ENCODE data around the gene SULT1B1.

SULT1B1 gene

GRCh38 chr4:69748173-69748572 is 12.2 kb downstream of the SULT1B1 start:
- peak in 2 of 3 donors; percentile 24 to 27 for DNase-seq

GRCh38 chr4:69744157-69744478 is 16.3 kb downstream of the SULT1B1 start:
- no peak for DNase-seq

GRCh38 chr4:69743476-69744156 is 16.8 kb downstream of the SULT1B1 start:
- no peak for DNase-seq

GRCh38 chr4:69742596-69742995 is 17.8 kb downstream of the SULT1B1 start:
- DNase-seq: no peak

- no peak for DNase-seq
Measured at GRCh38 chr4:69738872-69739271, 21.5 kb downstream of the SULT1B1 start.

GRCh38 chr4:69735119-69735518 is 25.3 kb downstream of the SULT1B1 start:
- no peak for DNase-seq

GRCh38 chr4:69731847-69732246 is 28.6 kb downstream of the SULT1B1 start:
- DNase-seq: no peak

GRCh38 chr4:69731241-69731640 is 29.2 kb downstream of the SULT1B1 start:
- DNase-seq: no peak

GRCh38 chr4:69730002-69730401 is 30.4 kb downstream of the SULT1B1 start:
- no peak for DNase-seq

- no peak for DNase-seq
Measured at GRCh38 chr4:69727926-69728325, 32.5 kb downstream of the SULT1B1 start.

GRCh38 chr4:69727426-69727825 is 33.0 kb downstream of the SULT1B1 start:
- no peak for DNase-seq

GRCh38 chr4:69726971-69727370 is 33.4 kb downstream of the SULT1B1 start:
- DNase-seq: no peak

- peak; percentile 22 to 74 (median 64) for DNase-seq
Measured at GRCh38 chr4:69718396-69719271, 41.8 kb downstream of the SULT1B1 start.

- DNase-seq: no peak
Measured at GRCh38 chr4:69717778-69718177, 42.6 kb downstream of the SULT1B1 start.

- DNase-seq: no peak
Measured at GRCh38 chr4:69716654-69717053, 43.8 kb downstream of the SULT1B1 start.

- no peak for DNase-seq
Measured at GRCh38 chr4:69714086-69714485, 46.3 kb downstream of the SULT1B1 start.

GRCh38 chr4:69713593-69713992 is 46.8 kb downstream of the SULT1B1 start:
- peak; percentile 63 to 83 (median 83) for DNase-seq

GRCh38 chr4:69710580-69710979 is 49.8 kb downstream of the SULT1B1 start:
- no peak for DNase-seq

GRCh38 chr4:69708211-69708610 is 52.2 kb downstream of the SULT1B1 start:
- DNase-seq: no peak

GRCh38 chr4:69707807-69708206 is 52.6 kb downstream of the SULT1B1 start:
- no peak for DNase-seq

GRCh38 chr4:69702201-69702600 is 58.2 kb downstream of the SULT1B1 start:
- no peak for DNase-seq

GRCh38 chr4:69701696-69702095 is 58.7 kb downstream of the SULT1B1 start:
- DNase-seq: no peak

GRCh38 chr4:69697536-69698242 is 62.7 kb downstream of the SULT1B1 start:
- DNase-seq: no peak

GRCh38 chr4:69689599-69689998 is 70.8 kb downstream of the SULT1B1 start:
- peak; percentile 48 to 79 (median 72) for DNase-seq
